Measurements from ENCODE around the gene ISG20. TPM values are rescaled to one million over a fixed set of nuclear protein-coding genes. Genes with fewer than 3 reads are reported as not detected.

ISG20 gene
- total RNA-seq, 1 experiment from 2014 or later = 6.4 TPM

GRCh38 chr15:88651136-88651732, 12.4 kb downstream of the ISG20 start:
- no peak for TF ChIP-seq CTCF (IDR thresholded peaks at IDR 0.05; ENCODE audit: insufficient read depth in 1 of 2, low read depth in 1 of 2, low read length in 1 of 2, severe bottlenecking in 1 of 2, unreplicated experiment in 1 of 2)
- Histone ChIP-seq H3K4me3 (ENCODE audit: low read depth, low read length) (no peak overlapping the region), H3K36me3 (ENCODE audit: control insufficient read depth, insufficient read depth, low read length) (no peaks in the 10 kb centered on the region), H3K4me1 (no peaks in the 10 kb centered on the region), H3K9me3 (no peaks in the 10 kb centered on the region), H3K27me3 (replicated peaks; ENCODE audit: control insufficient read depth, insufficient read depth, low read length) (no peaks in the 10 kb centered on the region)
- ChIA-PET CTCF (no interaction called here), POLR2A (no interaction called here)
- Mint-ChIP-seq H3K36me3 (ENCODE audit: insufficient read depth, unreplicated experiment) (no peaks in the 10 kb centered on the region), H3K27ac (ENCODE audit: unreplicated experiment) (no peak overlapping the region), H3K27me3 (ENCODE audit: insufficient read depth, unreplicated experiment) (no peaks in the 10 kb centered on the region), H3K4me1 (ENCODE audit: low read depth, unreplicated experiment) (no peaks in the 10 kb centered on the region), H3K9me3 (ENCODE audit: unreplicated experiment) (no peaks in the 10 kb centered on the region), H3K4me3 (ENCODE audit: unreplicated experiment) (no peak overlapping the region)
- BruUV-seq (replicated peaks) = no TSS peak
- intact Hi-C loops (cut with micrococcal nuclease; ENCODE audit: unreplicated experiment) = loop anchor here (10.0 kb wide), 1 partner anchor 56 kb away; no protein-coding TSS in a partner anchor
- DNase-seq = no peak

GRCh38 chr15:88651971-88652370, 13.2 kb downstream of the ISG20 start:
- no peaks in the 10 kb centered on the region for H3K27me3 ChIP-seq (replicated peaks; ENCODE audit: control insufficient read depth, insufficient read depth, low read length)
- no peaks in the 10 kb centered on the region for H3K9me3 ChIP-seq
- DNase-seq = no peak
- TF ChIP-seq CTCF (IDR thresholded peaks at IDR 0.05; ENCODE audit: insufficient read depth in 1 of 2, low read depth in 1 of 2, low read length in 1 of 2, severe bottlenecking in 1 of 2, unreplicated experiment in 1 of 2) = no peak
- intact Hi-C loops (cut with micrococcal nuclease; ENCODE audit: unreplicated experiment) = loop anchor here (10.0 kb wide), 1 partner anchor 57 kb away; no protein-coding TSS in a partner anchor
- Mint-ChIP-seq H3K27ac (ENCODE audit: unreplicated experiment) (no peak overlapping the region), H3K4me1 (ENCODE audit: low read depth, unreplicated experiment) (no peaks in the 10 kb centered on the region), H3K27me3 (ENCODE audit: insufficient read depth, unreplicated experiment) (no peaks in the 10 kb centered on the region), H3K4me3 (ENCODE audit: unreplicated experiment) (no peak overlapping the region), H3K9me3 (ENCODE audit: unreplicated experiment) (no peaks in the 10 kb centered on the region), H3K36me3 (ENCODE audit: insufficient read depth, unreplicated experiment) (no peaks in the 10 kb centered on the region)
- ChIA-PET CTCF (no interaction called here), POLR2A (no interaction called here)
- H3K36me3 ChIP-seq (ENCODE audit: control insufficient read depth, insufficient read depth, low read length) = no peaks in the 10 kb centered on the region
- no TSS peak for BruUV-seq (replicated peaks)
- no peak overlapping the region for H3K4me3 ChIP-seq (ENCODE audit: low read depth, low read length)
- no peaks in the 10 kb centered on the region for H3K4me1 ChIP-seq

- intact Hi-C loops (cut with micrococcal nuclease; ENCODE audit: unreplicated experiment) = loop anchor here (10.0 kb wide), 1 partner anchor 58 kb away; no protein-coding TSS in a partner anchor
- Mint-ChIP-seq H3K36me3 (ENCODE audit: insufficient read depth, unreplicated experiment) (peaks cover 6% of the 10 kb centered on the region), H3K27ac (ENCODE audit: unreplicated experiment) (no peak overlapping the region), H3K27me3 (ENCODE audit: insufficient read depth, unreplicated experiment) (peaks cover 4% of the 10 kb centered on the region), H3K4me3 (ENCODE audit: unreplicated experiment) (no peak overlapping the region), H3K4me1 (ENCODE audit: low read depth, unreplicated experiment) (no peaks in the 10 kb centered on the region), H3K9me3 (ENCODE audit: unreplicated experiment) (no peaks in the 10 kb centered on the region)
- BruUV-seq (replicated peaks) = no TSS peak
- TF ChIP-seq CTCF (IDR thresholded peaks at IDR 0.05; ENCODE audit: insufficient read depth in 1 of 2, low read depth in 1 of 2, low read length in 1 of 2, severe bottlenecking in 1 of 2, unreplicated experiment in 1 of 2) = no peak
- POLR2A ChIA-PET = no interaction called here
- CTCF ChIA-PET = interaction anchor here (0.8 to 1.1 kb wide), 2 partner anchors 14 to 252 kb away, joined by 3 read pairs; no protein-coding TSS in a partner anchor
- no peaks in the 10 kb centered on the region for H3K27me3 ChIP-seq (replicated peaks; ENCODE audit: control insufficient read depth, insufficient read depth, low read length)
- no peaks in the 10 kb centered on the region for H3K36me3 ChIP-seq (ENCODE audit: control insufficient read depth, insufficient read depth, low read length)
- no peaks in the 10 kb centered on the region for H3K4me1 ChIP-seq
- no peak for DNase-seq
- no peaks in the 10 kb centered on the region for H3K9me3 ChIP-seq
- H3K4me3 ChIP-seq (ENCODE audit: low read depth, low read length) = no peak overlapping the region
Observed at GRCh38 chr15:88652456-88653199, 13.8 kb downstream of the ISG20 start.
